HepG2 (cell line): ENCODE measurements around the gene THSD8. TPM values are rescaled to one million over a fixed set of nuclear protein-coding genes. Genes with fewer than 3 reads are reported as not detected.
A peak's percentile ranks its signal among the peaks of the same experiment; 100 is the strongest.

ENCODE experiments used
- BRD4 ChIP-seq: sonication (generic); formaldehyde crosslinking; IDR thresholded peaks from 2 replicates; pipeline ENCODE4 v1.4.0; 2020; ENCODE audit warnings: missing genetic modification reagents
- CHCHD3 ChIP-seq: sonication (generic); formaldehyde crosslinking; IDR thresholded peaks from 2 replicates; pipeline ENCODE4 v1.8.0; 2022; ENCODE audit warnings: mild to moderate bottlenecking, missing genetic modification reagents, moderate library complexity
- ELK4 ChIP-seq: sonication (generic); formaldehyde crosslinking; IDR thresholded peaks from 2 replicates; pipeline ENCODE4 v1.9.0; 2021; ENCODE audit warnings: missing genetic modification reagents, borderline replicate concordance
- HES4 ChIP-seq: sonication (generic); formaldehyde crosslinking; IDR thresholded peaks from 2 replicates; pipeline ENCODE4 v1.9.0; 2021; ENCODE audit warnings: mild to moderate bottlenecking, missing genetic modification reagents, borderline replicate concordance
- HINFP ChIP-seq: sonication (generic); formaldehyde crosslinking; IDR thresholded peaks from 2 replicates; pipeline ENCODE4 v1.4.0; 2020; ENCODE audit warnings: low read depth, mild to moderate bottlenecking, missing genetic modification reagents
- IKZF4 ChIP-seq: sonication (generic); formaldehyde crosslinking; IDR thresholded peaks from 2 replicates; pipeline ENCODE4 v1.5.1; 2020; ENCODE audit warnings: borderline replicate concordance, mild to moderate bottlenecking, low read depth, missing genetic modification reagents; ENCODE audit errors: not compliant biosample characterization
- SALL2 ChIP-seq: sonication (generic); formaldehyde crosslinking; IDR thresholded peaks from 2 replicates; pipeline ENCODE4 v1.8.1; 2023; ENCODE audit warnings: mild to moderate bottlenecking, missing genetic modification reagents, inconsistent platforms
- ZBTB21 ChIP-seq: sonication (generic); formaldehyde crosslinking; IDR thresholded peaks from 2 replicates; pipeline ENCODE4 v1.4.0; 2020; ENCODE audit warnings: missing genetic modification reagents
- ZNF644 ChIP-seq: IDR thresholded peaks from 2 replicates; pipeline ENCODE4 v1.6.1; 2016; ENCODE audit warnings: low read depth
- ZNF672 ChIP-seq: sonication (generic); formaldehyde crosslinking; IDR thresholded peaks from 2 replicates; pipeline ENCODE4 v1.8.1; 2022; ENCODE audit warnings: missing genetic modification reagents
- ZNF687 ChIP-seq: sonication (generic); formaldehyde crosslinking; IDR thresholded peaks from 2 replicates; pipeline ENCODE4 v1.5.1; 2020; ENCODE audit warnings: mild to moderate bottlenecking, missing genetic modification reagents, moderate library complexity
- ZNF703 ChIP-seq: sonication (generic); formaldehyde crosslinking; IDR thresholded peaks from 2 replicates; pipeline ENCODE4 v1.5.1; 2020; ENCODE audit warnings: missing genetic modification reagents, mild to moderate bottlenecking, moderate library complexity, borderline replicate concordance
- ZNF776 ChIP-seq: sonication (generic); formaldehyde crosslinking; IDR thresholded peaks from 2 replicates; pipeline ENCODE4 v1.4.0; 2020; ENCODE audit warnings: mild to moderate bottlenecking, missing genetic modification reagents
- ZNF777 ChIP-seq: sonication (generic); formaldehyde crosslinking; IDR thresholded peaks from 2 replicates; pipeline ENCODE4 v1.4.0; 2020; ENCODE audit warnings: missing genetic modification reagents
- ZNF883 ChIP-seq: sonication (generic); formaldehyde crosslinking; IDR thresholded peaks from 2 replicates; pipeline ENCODE4 v1.5.1; 2020; ENCODE audit warnings: mild to moderate bottlenecking, missing genetic modification reagents; ENCODE audit errors: not compliant biosample characterization
- polyA plus RNA-seq, 8 experiments: library from polyadenylated mRNA; depleted of rRNA in 3 of 8; stranded (reverse) in 7 of 8; unstranded in 1 of 8; fragments of >200 nt; fragmentation: Illumina TruSeq in 4 of 8; extraction: Trizol in 4 of 8; gene quantifications; 2 replicates each; pipeline versions ENCODE4 v1.2.1 to v1.2.3, GENCODE V29; 2011 to 2016; ENCODE audit warnings: low read depth in 4 of 8, missing spikeins in 1 of 8, mixed read lengths in 1 of 8; ENCODE audit not compliant: insufficient read depth in 1 of 8
- total RNA-seq, 5 experiments: library from RNA; depleted of rRNA; stranded (reverse); fragments of >200 nt; fragmentation: Illumina TruSeq; extraction: Trizol; gene quantifications; 2 replicates each; pipeline ENCODE4 v1.2.3, GENCODE V29; 2016; ENCODE audit warnings: low read depth in 1 of 5
- TF ChIP-seq, protein P1 (sequence below), 2 experiments: sonication (generic) in 1 of 2; formaldehyde crosslinking in 1 of 2; IDR thresholded peaks; 2 replicates each; pipeline versions ENCODE4 v1.4.0 to v1.6.1; 2018 to 2020; ENCODE audit warnings: missing genetic modification reagents in 2 of 2, borderline replicate concordance in 1 of 2, low read depth in 1 of 2, mild to moderate bottlenecking in 1 of 2, missing biosample characterization in 1 of 2
- TF ChIP-seq, protein P2 (sequence below): sonication (generic); formaldehyde crosslinking; IDR thresholded peaks from 2 replicates; pipeline ENCODE4 v1.4.0; 2020; ENCODE audit warnings: missing genetic modification reagents

Gene THSD8
- total and polyA plus RNA-seq, 2 of the 13 experiments (the other 11 are each of a cell fraction or from before 2014, with no cell fraction given), result 4.8 to 14.9 TPM

- TF ChIP-seq ZNF687, result peak; percentile 48; the same call in 1 of the 2 replicates
- TF ChIP-seq BRD4 (CRISPR knock-in tag), result no peak
- no peak for TF ChIP-seq ZNF703 (CRISPR knock-in tag)
- no peak for TF ChIP-seq ZNF672 (CRISPR knock-in tag)
- peak; percentile 72; the same call in 1 of the 2 replicates for TF ChIP-seq ZNF777
- TF ChIP-seq ELK4 (CRISPR knock-in tag), result no peak
- peak; percentile 14 for TF ChIP-seq ZNF883
- TF ChIP-seq IKZF4 (CRISPR knock-in tag), result no peak
- no peak for TF ChIP-seq SALL2 (CRISPR knock-in tag)
- no peak for TF ChIP-seq ZNF644 (CRISPR knock-in tag)
- TF ChIP-seq ZBTB21, result no peak
- TF ChIP-seq, protein P1, sequence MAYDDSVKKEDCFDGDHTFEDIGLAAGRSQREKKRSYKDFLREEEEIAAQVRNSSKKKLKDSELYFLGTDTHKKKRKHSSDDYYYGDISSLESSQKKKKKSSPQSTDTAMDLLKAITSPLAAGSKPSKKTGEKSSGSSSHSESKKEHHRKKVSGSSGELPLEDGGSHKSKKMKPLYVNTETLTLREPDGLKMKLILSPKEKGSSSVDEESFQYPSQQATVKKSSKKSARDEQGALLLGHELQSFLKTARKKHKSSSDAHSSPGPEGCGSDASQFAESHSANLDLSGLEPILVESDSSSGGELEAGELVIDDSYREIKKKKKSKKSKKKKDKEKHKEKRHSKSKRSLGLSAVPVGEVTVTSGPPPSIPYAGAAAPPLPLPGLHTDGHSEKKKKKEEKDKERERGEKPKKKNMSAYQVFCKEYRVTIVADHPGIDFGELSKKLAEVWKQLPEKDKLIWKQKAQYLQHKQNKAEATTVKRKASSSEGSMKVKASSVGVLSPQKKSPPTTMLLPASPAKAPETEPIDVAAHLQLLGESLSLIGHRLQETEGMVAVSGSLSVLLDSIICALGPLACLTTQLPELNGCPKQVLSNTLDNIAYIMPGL (CRISPR knock-in tag; IDR thresholded peaks at IDR 0.05; ENCODE audit: borderline replicate concordance in 1 of 2, low read depth in 1 of 2), result peak in 1 of 2 experiments; percentile 49; a peak in 1 of 4 replicates
- no peak for TF ChIP-seq ZNF776 (CRISPR knock-in tag)
- TF ChIP-seq HES4 (CRISPR knock-in tag), result no peak
- TF ChIP-seq, protein P2, sequence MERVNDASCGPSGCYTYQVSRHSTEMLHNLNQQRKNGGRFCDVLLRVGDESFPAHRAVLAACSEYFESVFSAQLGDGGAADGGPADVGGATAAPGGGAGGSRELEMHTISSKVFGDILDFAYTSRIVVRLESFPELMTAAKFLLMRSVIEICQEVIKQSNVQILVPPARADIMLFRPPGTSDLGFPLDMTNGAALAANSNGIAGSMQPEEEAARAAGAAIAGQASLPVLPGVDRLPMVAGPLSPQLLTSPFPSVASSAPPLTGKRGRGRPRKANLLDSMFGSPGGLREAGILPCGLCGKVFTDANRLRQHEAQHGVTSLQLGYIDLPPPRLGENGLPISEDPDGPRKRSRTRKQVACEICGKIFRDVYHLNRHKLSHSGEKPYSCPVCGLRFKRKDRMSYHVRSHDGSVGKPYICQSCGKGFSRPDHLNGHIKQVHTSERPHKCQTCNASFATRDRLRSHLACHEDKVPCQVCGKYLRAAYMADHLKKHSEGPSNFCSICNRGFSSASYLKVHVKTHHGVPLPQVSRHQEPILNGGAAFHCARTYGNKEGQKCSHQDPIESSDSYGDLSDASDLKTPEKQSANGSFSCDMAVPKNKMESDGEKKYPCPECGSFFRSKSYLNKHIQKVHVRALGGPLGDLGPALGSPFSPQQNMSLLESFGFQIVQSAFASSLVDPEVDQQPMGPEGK (CRISPR knock-in tag), result peak; percentile 93
- TF ChIP-seq HINFP, result no peak
- TF ChIP-seq CHCHD3, result no peak
These were observed 36.5 kb downstream of the THSD8 start, which contains the start of gene MAST1 (continued) for GRCh38 chr19:12838182-12838885.
